ENCODE data around the gene DCP2.

Gene DCP2

DNA sequence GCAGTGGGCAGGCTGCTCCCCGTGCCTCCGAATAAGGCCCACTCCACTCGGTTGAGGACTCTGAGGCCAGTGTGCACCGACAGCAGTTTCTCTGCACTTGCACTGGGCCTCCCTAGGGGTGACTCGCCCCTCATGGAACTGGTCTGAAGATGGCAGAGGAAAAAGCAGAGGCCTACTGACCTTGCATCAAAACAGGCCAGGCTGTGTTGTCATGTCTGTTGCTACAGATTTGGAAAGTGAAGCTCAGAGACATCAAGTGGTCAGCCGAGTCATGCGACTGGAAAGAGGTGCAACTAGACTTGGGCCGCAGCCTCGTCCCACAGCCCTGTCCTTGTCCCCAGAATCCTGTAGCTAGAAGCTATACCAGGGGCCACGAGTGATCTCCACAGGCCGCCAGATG is 78.3 kb downstream of the DCP2 start:
- no peaks in the 10 kb centered on the region for H3K9me3 ChIP-seq (ENCODE audit: control insufficient read depth, low read length)
- peak; percentile 56 for DNase-seq
- H3K27ac ChIP-seq (ENCODE audit: low read length, poor library complexity, severe bottlenecking): no peak overlapping the region
- no peak overlapping the region for H2BK5ac ChIP-seq (ENCODE audit: low read depth, low read length, poor library complexity, severe bottlenecking)
- H2AFZ ChIP-seq (ENCODE audit: low read depth, low read length): no peak overlapping the region
- H3K4me3 ChIP-seq (ENCODE audit: insufficient read depth in 1 of 2, low read depth in 1 of 2, low read length in 2 of 2): no peak overlapping the region
- H3K4me2 ChIP-seq (ENCODE audit: low read length, poor library complexity, severe bottlenecking): no peak overlapping the region
- no peak overlapping the region for H4K91ac ChIP-seq (ENCODE audit: low read length)
- no peak overlapping the region for H4K8ac ChIP-seq (ENCODE audit: low read length)
- H3K4ac ChIP-seq (ENCODE audit: low read depth in 1 of 2, low read length in 2 of 2): no peak overlapping the region
- no peak overlapping the region for H3K23ac ChIP-seq (ENCODE audit: low read length in 2 of 2)
- WGBS: 92% methylated on average over 11 of the region's 11 CpGs
- H3K4me1 ChIP-seq (ENCODE audit: control insufficient read depth, insufficient read depth, low read depth, low read length): peaks cover 22% of the 10 kb centered on the region
- no peaks in the 10 kb centered on the region for H3K27me3 ChIP-seq (ENCODE audit: control insufficient read depth in 1 of 2, insufficient read depth in 1 of 2, low read length in 2 of 2)
- peak overlapping the region in 1 of 2 experiments; percentile 5 for H3K18ac ChIP-seq (ENCODE audit: low read depth in 1 of 2, low read length in 2 of 2)
- H2BK15ac ChIP-seq (ENCODE audit: low read depth, poor library complexity, severe bottlenecking): no peak overlapping the region
- H2BK120ac ChIP-seq (ENCODE audit: low read depth, low read length): peak overlapping the region; percentile 24
- peaks cover 25 to 41% of the 10 kb centered on the region in 2 experiments for H3K36me3 ChIP-seq (ENCODE audit: control insufficient read depth in 1 of 2, insufficient read depth in 2 of 2, low read depth in 1 of 2, low read length in 2 of 2)
- H3K9ac ChIP-seq (ENCODE audit: low read length): no peak overlapping the region
- H3K79me1 ChIP-seq (replicated peaks; ENCODE audit: low read length, poor library complexity, severe bottlenecking): peaks cover 3% of the 10 kb centered on the region
- H3K14ac ChIP-seq (ENCODE audit: low read length in 2 of 2): no peak overlapping the region
- H2BK12ac ChIP-seq (ENCODE audit: low read length in 2 of 2): peak overlapping the region; percentile 0 to 18
- H2AK5ac ChIP-seq (ENCODE audit: low read length, severe bottlenecking): no peak overlapping the region

DNA sequence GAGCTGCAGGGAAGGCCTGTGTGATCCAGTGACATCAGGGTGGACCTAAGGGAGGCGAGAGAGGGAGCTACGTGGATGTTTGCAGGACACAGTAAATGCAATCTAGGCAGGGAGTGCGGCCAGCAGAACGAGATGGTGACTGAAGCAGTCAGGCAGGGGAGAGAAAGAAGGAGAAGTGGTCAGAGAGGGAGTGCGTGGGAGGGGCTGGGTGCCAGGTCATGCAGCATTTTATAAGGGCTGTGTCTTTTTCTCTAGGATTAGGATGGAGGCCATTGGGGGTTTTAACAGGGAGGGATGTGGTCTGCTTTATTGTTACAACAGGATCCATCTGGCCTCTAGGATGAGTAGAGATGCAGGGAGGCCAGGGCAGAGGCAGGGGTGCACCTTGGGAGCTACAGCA is 80.4 kb downstream of the DCP2 start:
- WGBS: 90% methylated on average over 5 of the region's 5 CpGs
- no peak overlapping the region for H2BK12ac ChIP-seq (ENCODE audit: low read length in 2 of 2)

DNA sequence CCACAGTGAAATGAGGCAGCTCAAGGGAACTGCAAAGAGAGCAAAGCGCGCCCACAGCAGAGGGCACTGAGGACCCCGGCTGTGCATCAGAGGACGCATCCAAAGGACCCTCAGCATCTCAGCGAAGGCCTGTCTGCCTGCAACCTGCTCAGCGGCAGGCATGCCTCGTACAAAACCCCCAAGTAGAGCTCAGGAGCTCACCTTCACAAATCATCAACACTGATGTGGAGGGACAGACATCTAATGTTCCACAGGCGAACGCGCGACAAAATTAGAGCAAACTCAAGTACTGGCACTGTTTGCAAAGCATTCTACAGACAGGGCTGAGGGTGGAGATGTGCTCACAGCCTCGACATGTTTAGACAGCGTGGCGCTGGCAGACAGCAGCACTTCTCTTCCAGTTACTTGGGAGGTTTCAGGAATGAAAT is 81.0 kb downstream of the DCP2 start:
- no peak overlapping the region for H2BK120ac ChIP-seq (ENCODE audit: low read depth, low read length)
- H3K4me2 ChIP-seq (ENCODE audit: low read length, poor library complexity, severe bottlenecking): no peak overlapping the region
- H2BK15ac ChIP-seq (ENCODE audit: low read depth, poor library complexity, severe bottlenecking): peak overlapping the region; percentile 31
- peaks cover 3% of the 10 kb centered on the region for H3K79me1 ChIP-seq (replicated peaks; ENCODE audit: low read length, poor library complexity, severe bottlenecking)
- DNase-seq: no peak
- peak overlapping the region in 1 of 2 experiments; percentile 24 for H2BK12ac ChIP-seq (ENCODE audit: low read length in 2 of 2)
- no peak overlapping the region for H3K9ac ChIP-seq (ENCODE audit: low read length)
- H3K4me3 ChIP-seq (ENCODE audit: insufficient read depth in 1 of 2, low read depth in 1 of 2, low read length in 2 of 2): no peak overlapping the region
- H3K27me3 ChIP-seq (ENCODE audit: control insufficient read depth in 1 of 2, insufficient read depth in 1 of 2, low read length in 2 of 2): no peaks in the 10 kb centered on the region
- no peak overlapping the region for H2AFZ ChIP-seq (ENCODE audit: low read depth, low read length)
- H3K18ac ChIP-seq (ENCODE audit: low read depth in 1 of 2, low read length in 2 of 2): peak overlapping the region in 1 of 2 experiments; percentile 33
- peaks cover 24% of the 10 kb centered on the region for H3K4me1 ChIP-seq (ENCODE audit: control insufficient read depth, insufficient read depth, low read depth, low read length)
- 86% methylated on average over 14 of the region's 14 CpGs for WGBS
- no peak overlapping the region for H2AK5ac ChIP-seq (ENCODE audit: low read length, severe bottlenecking)
- peak overlapping the region in 1 of 2 experiments; percentile 61 for H3K4ac ChIP-seq (ENCODE audit: low read depth in 1 of 2, low read length in 2 of 2)
- H2BK5ac ChIP-seq (ENCODE audit: low read depth, low read length, poor library complexity, severe bottlenecking): no peak overlapping the region
- H3K23ac ChIP-seq (ENCODE audit: low read length in 2 of 2): no peak overlapping the region
- H3K9me3 ChIP-seq (ENCODE audit: control insufficient read depth, low read length): no peaks in the 10 kb centered on the region
- no peak overlapping the region for H3K27ac ChIP-seq (ENCODE audit: low read length, poor library complexity, severe bottlenecking)
- H4K91ac ChIP-seq (ENCODE audit: low read length): peak overlapping the region; percentile 18
- H3K36me3 ChIP-seq (ENCODE audit: control insufficient read depth in 1 of 2, insufficient read depth in 2 of 2, low read depth in 1 of 2, low read length in 2 of 2): peaks cover 21 to 40% of the 10 kb centered on the region in 2 experiments
- H3K14ac ChIP-seq (ENCODE audit: low read length in 2 of 2): no peak overlapping the region
- no peak overlapping the region for H4K8ac ChIP-seq (ENCODE audit: low read length)

More for the DNA sequence above, 80.4 kb downstream of the DCP2 start:
- Histone ChIP-seq H3K4ac (ENCODE audit: low read depth in 1 of 2, low read length in 2 of 2) (no peak overlapping the region), H3K4me1 (ENCODE audit: control insufficient read depth, insufficient read depth, low read depth, low read length) (peaks cover 24% of the 10 kb centered on the region), H3K9ac (ENCODE audit: low read length) (no peak overlapping the region), H3K18ac (ENCODE audit: low read depth in 1 of 2, low read length in 2 of 2) (no peak overlapping the region), H2AK5ac (ENCODE audit: low read length, severe bottlenecking) (peak overlapping the region; percentile 75), H3K23ac (ENCODE audit: low read length in 2 of 2) (no peak overlapping the region), H2BK120ac (ENCODE audit: low read depth, low read length) (no peak overlapping the region), H3K4me2 (ENCODE audit: low read length, poor library complexity, severe bottlenecking) (no peak overlapping the region), H3K36me3 (ENCODE audit: control insufficient read depth in 1 of 2, insufficient read depth in 2 of 2, low read depth in 1 of 2, low read length in 2 of 2) (peaks cover 21 to 40% of the 10 kb centered on the region in 2 experiments), H4K8ac (ENCODE audit: low read length) (peak overlapping the region; percentile 76), H2BK5ac (ENCODE audit: low read depth, low read length, poor library complexity, severe bottlenecking) (no peak overlapping the region), H2BK15ac (ENCODE audit: low read depth, poor library complexity, severe bottlenecking) (no peak overlapping the region), H3K4me3 (ENCODE audit: insufficient read depth in 1 of 2, low read depth in 1 of 2, low read length in 2 of 2) (no peak overlapping the region), H3K14ac (ENCODE audit: low read length in 2 of 2) (no peak overlapping the region), H2AFZ (ENCODE audit: low read depth, low read length) (no peak overlapping the region), H3K9me3 (ENCODE audit: control insufficient read depth, low read length) (no peaks in the 10 kb centered on the region), H3K27me3 (ENCODE audit: control insufficient read depth in 1 of 2, insufficient read depth in 1 of 2, low read length in 2 of 2) (no peaks in the 10 kb centered on the region), H3K27ac (ENCODE audit: low read length, poor library complexity, severe bottlenecking) (no peak overlapping the region), H4K91ac (ENCODE audit: low read length) (peak overlapping the region; percentile 57), H3K79me1 (replicated peaks; ENCODE audit: low read length, poor library complexity, severe bottlenecking) (peaks cover 3% of the 10 kb centered on the region)
- DNase-seq: no peak

DNA sequence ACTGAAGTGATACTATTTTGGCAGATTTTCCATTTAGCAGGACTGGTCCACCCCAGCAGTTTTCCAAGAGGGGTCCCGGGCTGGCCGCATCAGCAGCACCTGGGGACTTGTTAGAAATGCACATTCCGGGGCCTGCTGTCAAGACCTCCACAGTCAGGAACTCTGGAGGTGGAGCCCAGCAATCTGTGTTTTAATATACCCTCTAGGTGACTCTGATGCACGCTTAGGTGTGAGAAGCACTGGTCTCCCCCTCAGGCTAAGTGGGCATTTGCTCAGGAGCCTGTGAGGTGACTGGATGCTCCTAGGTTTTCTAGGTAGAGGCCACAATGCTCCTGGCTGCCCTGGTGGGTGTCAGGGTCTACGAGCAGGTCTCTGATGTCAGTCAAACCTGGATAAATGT is 81.7 kb downstream of the DCP2 start:
- no peak for DNase-seq
- peaks cover 18 to 42% of the 10 kb centered on the region in 2 experiments for H3K36me3 ChIP-seq (ENCODE audit: control insufficient read depth in 1 of 2, insufficient read depth in 2 of 2, low read depth in 1 of 2, low read length in 2 of 2)
- H3K4ac ChIP-seq (ENCODE audit: low read depth in 1 of 2, low read length in 2 of 2): no peak overlapping the region
- H3K9me3 ChIP-seq (ENCODE audit: control insufficient read depth, low read length): no peaks in the 10 kb centered on the region
- H3K4me3 ChIP-seq (ENCODE audit: insufficient read depth in 1 of 2, low read depth in 1 of 2, low read length in 2 of 2): no peak overlapping the region
- H3K27ac ChIP-seq (ENCODE audit: low read length, poor library complexity, severe bottlenecking): no peak overlapping the region
- H3K27me3 ChIP-seq (ENCODE audit: control insufficient read depth in 1 of 2, insufficient read depth in 1 of 2, low read length in 2 of 2): no peaks in the 10 kb centered on the region
- H3K4me2 ChIP-seq (ENCODE audit: low read length, poor library complexity, severe bottlenecking): no peak overlapping the region
- H3K23ac ChIP-seq (ENCODE audit: low read length in 2 of 2): no peak overlapping the region
- no peak overlapping the region for H3K9ac ChIP-seq (ENCODE audit: low read length)
- H2BK120ac ChIP-seq (ENCODE audit: low read depth, low read length): no peak overlapping the region
- H3K14ac ChIP-seq (ENCODE audit: low read length in 2 of 2): no peak overlapping the region
- H2BK12ac ChIP-seq (ENCODE audit: low read length in 2 of 2): peak overlapping the region in 1 of 2 experiments; percentile 92
- peaks cover 26% of the 10 kb centered on the region for H3K4me1 ChIP-seq (ENCODE audit: control insufficient read depth, insufficient read depth, low read depth, low read length)
- H2BK5ac ChIP-seq (ENCODE audit: low read depth, low read length, poor library complexity, severe bottlenecking): no peak overlapping the region
- H2AK5ac ChIP-seq (ENCODE audit: low read length, severe bottlenecking): peak overlapping the region; percentile 24
- H3K18ac ChIP-seq (ENCODE audit: low read depth in 1 of 2, low read length in 2 of 2): peak overlapping the region in 1 of 2 experiments; percentile 80
- no peak overlapping the region for H2BK15ac ChIP-seq (ENCODE audit: low read depth, poor library complexity, severe bottlenecking)
- no peak overlapping the region for H2AFZ ChIP-seq (ENCODE audit: low read depth, low read length)
- H3K79me1 ChIP-seq (replicated peaks; ENCODE audit: low read length, poor library complexity, severe bottlenecking): peaks cover 3% of the 10 kb centered on the region
- H4K8ac ChIP-seq (ENCODE audit: low read length): no peak overlapping the region
- WGBS: 96% methylated on average over 5 of the region's 5 CpGs
- H4K91ac ChIP-seq (ENCODE audit: low read length): no peak overlapping the region
